KG1 (cell line): ENCODE measurements around the gene DCDC1.

Experiments
- DNase-seq: peaks from one replicate; lab custom pipeline; 2025; lab: John Stamatoyannopoulos, UW

The DCDC1 gene

DNA sequence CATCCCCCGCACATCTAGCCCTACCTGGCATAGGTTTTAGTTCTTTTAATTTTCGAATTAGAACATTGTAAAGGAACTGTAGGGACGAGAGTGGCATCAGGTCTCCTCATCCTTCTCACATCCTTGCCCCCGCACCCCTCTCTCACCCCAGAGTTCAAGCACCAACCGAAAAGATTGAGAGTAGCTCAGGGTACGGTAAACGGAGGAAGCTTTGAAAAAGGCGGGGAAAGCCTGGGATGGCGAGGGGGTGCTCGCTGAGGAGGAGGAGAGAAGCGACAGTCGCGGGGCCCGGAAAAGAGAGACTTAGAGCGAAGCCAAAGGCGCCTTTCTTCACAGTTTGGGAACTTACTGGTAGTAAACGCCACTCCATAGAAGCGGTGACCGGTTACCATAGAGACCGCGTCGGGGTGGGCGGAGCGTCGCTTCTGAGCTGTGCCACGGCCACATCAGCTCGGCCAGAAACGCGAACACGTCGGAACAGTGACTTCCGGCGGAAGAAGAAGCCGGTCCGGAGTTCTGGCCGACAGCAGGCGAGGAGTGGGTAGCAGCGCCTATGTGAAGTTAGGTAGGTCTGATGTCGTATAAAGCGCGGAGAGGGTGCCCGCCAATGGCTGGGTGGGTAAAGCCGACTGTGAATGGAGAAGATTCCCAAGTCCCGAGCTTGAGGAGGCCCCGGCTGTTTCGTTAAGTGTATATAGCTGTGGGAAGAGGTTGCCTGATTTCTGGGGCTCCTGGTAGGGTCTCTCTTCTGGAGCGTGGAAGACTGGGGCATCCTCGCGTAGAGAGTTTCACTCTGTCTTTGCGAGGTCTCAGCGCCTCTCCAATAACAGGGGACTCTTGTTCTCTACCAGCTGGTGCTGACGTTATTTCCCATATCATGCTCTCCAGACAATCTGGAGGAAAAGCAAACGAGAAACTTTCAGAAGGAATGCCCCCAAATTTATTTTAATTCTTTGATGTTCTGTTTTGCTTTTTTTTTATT is at the start of gene DCDC1, which contains the start of gene DNAJC24:
Gene DCDC1 (minus strand): TSS at position 392 of the 982 bp plus-strand sequence. CDS start 41,459 bp downstream, outside the sequence.
Gene DNAJC24 (plus strand): TSS at position 513 of the 982 bp plus-strand sequence. CDS start 889 bp downstream, outside the sequence.
- peak; percentile 93 for DNase-seq

DNA sequence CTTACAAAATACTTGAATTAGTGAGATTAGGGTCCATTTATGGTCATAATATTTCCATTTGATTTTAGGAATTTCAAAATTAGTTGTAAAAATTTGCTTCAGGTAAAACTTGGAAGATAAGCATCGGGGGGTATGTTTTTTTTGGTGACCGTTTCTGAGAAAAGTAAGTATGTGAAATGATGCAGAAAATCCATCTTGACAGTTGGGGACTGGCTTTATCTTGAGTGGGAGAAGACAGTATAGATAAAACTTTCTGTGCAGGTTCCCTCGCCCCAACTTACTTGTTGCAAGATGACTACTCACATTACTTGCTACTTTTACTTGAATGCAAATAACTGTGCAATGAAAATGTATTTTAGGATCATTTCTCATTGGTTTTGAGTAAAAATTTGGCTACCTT is 49.6 kb upstream of the DCDC1 start:
- no peak for DNase-seq

DNA sequence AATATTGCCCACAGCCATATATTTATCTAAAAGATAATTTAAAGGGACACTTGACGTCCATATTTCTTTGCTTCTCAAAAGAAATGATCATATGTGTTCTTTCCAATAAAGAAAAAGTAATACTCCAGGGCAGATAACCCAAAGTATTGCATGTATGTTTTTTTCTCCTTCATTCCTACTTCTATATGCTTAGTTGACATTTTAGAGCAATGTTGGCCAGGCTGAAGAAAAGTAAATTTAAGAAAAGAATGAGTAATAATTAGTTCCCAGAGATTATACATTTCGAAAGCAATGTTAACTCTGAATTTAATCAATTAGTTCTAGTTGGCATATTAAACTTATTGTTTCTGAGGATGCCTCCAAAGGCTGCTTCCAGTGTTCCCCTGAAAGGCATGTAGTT is 48.3 kb upstream of the DCDC1 start:
- DNase-seq, result no peak

DNA sequence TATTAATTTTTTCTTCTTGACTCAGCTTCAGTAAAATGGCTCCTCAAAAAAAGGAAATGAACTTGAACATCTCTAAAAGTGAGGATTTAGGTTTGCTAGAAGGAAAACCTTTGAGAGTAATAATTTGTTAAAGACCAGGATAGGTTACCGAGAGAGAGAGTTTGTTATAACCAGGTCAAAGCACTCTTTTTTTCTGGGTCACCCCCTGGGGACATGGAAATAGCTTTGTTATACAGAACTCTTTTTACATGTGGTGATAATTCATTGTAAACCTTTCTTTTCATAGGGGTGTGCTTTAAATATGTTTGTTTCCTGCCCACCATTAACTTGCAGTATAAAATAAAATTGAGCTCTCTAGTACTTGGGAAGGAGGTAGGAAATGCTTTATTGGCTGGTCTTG is 47.8 kb upstream of the DCDC1 start:
- no peak for DNase-seq

DNA sequence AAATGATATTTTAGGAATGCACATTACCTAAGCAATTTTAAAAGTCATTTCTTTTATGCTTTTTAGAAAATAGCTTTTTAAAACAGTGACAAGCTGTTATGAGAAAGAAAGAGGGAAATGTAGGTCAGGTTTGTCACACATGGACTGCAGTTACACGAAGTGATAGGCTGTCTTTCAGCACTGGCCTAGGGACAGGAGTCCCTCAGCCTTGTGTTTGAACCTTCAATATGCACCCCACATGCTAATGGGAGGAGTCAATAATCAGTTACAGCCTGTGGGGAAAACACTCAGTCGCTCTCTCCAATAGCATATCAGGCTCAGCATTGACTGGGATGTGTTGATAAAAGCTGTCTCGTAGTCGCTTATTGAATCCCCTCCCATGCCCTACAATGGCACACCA is 45.9 kb upstream of the DCDC1 start:
- no peak for DNase-seq

- no peak for DNase-seq
Measured at GRCh38 chr11:31414338-31414737, 44.8 kb upstream of the DCDC1 start.

DNA sequence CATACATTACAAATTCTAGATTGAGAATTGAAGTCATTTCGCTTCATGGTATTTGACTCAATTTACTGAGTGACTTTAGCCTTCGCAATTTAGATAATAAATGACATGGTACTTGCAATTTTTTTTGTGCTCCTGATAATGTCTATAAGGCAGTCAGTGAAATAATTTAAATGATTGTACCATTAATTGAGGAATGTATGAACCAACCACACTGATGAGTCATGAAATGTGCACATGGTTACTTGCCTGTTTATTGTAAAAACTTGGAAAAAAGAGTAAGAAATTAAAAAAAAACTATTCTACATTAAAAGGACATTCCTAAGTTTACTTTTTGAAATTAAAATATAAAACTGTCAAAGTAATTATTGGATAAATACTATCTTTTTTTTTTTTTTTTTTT is 43.4 kb upstream of the DCDC1 start:
- no peak for DNase-seq

DNA sequence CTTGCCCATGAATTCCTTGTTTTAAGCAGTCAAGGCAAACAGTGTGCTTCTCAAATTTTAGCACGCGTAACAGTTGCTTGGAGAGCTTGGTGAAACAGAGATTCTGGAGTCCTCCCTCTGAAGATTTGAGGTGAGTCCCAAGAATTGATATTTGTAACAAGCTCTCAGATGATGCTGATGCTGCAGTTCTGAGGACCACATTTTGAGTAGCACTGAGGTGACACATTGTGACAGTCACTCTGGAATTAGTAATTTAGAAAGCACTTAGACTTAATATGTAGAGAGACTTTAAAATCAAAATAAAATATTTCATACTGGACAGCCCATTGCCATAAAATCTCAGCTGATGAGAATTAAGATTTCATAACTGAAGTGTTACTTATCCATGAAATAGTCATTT is 38.7 kb upstream of the DCDC1 start:
- DNase-seq, result no peak

- no peak for DNase-seq
Measured at GRCh38 chr11:31404614-31405013, 35.1 kb upstream of the DCDC1 start.

DNA sequence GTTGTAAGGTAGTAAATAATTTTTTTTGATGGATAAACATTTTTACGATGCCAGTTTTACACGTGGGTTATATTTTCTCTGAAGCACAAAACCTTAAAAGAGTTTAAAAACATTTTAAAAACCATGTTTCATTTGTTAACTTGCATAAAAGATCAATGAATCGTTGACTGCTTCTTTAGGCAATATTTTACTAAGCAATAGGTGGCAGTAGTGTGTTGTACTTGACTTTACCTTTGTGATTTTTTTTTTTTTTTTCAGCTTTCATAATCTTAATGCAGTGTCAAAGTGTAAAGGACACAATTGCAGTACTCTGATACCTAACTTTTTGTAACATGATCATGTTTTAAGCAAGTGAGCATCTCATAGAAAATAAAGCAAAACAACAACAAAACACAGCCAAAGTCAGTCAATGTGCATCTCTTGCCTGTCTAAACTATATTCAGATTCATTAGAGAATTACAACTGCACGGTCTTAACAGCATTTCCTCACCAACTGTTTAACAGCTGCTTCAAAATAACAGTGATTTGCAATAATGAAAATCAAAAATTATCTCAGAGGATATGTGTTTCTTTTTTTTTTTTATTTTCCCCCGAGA is 27.8 kb upstream of the DCDC1 start:
- peak; percentile 5 for DNase-seq

DNA sequence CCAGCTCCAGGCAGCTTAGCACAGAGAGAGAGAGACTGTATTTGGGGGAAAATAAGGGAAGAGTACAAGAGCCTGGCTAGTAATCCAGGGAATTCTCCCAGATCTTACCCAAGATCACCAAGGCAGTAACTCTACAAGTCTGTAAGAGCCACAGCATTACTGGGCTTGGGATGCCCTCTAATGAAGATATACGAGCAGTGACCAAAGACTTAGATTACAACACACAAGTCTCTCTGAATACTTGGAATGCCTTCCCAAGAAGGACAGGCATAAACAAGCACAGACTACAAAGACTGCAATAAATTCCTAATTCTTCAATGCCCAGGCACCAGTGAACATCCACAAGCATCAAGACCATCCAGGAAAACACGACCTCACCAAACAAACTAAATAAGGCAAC is 17.8 kb upstream of the DCDC1 start:
- DNase-seq, result no peak

DNA sequence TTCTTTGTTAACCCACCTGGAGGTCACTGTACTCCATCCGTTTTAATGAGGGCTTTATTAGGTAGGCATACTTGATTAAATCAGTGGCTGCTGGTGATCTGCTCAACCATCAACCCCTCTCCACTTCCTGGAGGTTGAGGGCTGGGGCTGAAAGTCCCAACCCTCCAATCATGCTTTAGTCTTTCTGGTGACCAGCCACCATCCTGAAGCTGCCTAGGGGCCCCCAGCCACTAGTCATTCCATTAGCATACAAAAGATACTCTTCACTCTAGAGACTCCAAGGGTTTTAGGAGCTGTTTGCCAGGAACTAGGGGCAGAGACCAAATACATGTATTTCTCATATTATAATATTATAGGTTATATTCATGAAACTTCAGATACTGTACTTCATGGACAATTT is 13.6 kb upstream of the DCDC1 start:
- DNase-seq, result no peak

GRCh38 chr11:31375879-31376278 is 6.3 kb upstream of the DCDC1 start:
- no peak for DNase-seq

DNA sequence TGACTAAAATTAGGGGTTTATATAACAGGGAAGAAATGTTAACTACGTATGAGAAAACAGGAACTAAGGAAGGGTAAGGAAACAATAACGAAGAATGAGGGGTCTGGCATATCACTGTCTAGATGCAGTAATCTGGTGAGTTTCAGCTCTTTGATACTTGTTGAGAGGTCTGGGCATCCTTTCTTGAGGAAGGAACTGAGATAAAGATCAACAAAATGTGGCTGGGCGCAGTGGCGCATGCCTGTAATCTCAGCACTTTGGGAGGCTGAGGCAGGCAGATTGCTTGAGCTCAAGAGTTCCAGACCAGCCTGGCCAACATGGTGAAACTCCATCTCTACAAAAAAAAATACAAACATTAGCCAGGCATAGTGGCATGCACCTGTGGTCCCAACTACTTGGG is 2.7 kb downstream of the DCDC1 start:
- no peak for DNase-seq

DNA sequence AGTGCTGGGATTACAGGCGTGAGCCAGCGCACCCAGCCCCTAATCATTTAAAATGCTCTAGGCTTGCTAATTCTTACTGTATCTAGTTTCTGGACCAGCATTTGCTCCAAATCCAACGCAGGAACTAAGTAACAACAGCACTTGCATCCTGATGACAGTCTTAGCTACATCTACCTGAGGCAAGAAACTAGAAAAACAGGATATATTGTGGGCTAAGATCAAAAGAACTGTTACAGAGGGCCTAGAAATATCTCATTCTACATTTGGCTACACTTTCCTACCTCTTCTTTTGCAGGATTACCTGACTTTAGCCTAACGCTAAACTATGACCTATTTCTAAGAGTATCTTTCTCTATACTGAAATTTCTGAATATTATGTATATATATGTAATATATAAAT is 7.8 kb downstream of the DCDC1 start:
- no peak for DNase-seq

DNA sequence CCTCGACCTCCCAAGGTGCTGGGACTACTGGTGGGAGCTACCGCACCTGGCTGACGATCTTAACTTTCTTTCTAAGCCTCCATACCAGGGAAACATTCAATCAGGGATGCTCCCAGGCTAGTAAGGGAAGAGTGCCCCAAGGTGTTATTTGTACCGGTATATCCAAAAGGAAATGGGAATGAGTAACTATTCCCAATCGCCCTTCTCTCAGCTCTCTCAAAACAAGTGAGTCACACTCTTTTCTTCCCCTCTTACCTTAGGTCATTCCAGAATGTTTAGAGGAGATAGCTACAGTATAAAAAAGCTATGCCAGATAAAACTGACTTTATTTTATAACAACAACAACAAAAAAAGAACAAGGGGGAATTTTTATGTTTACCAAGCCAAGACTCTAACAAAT is 13.7 kb downstream of the DCDC1 start:
- no peak for DNase-seq

DNA sequence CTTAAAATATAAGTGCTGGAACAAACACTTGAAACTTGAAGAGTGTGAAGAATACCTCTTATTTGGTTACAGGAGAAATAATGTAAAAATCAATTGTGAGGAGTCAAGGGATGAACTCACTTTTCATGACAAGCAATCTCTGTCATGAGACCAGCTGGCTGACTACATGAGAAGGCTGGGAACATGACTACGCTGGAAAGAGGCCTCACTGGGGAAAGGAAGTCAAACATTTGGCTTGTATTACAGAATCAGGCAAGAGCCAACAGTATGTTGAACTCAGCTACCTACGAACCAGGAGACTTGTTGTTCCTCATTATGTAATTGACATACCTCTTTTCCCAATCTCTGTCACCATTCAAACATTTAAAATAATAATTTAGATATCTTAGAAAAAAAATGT is 14.4 kb downstream of the DCDC1 start:
- no peak for DNase-seq

GRCh38 chr11:31351168-31351567 is 18.4 kb downstream of the DCDC1 start:
- no peak for DNase-seq

GRCh38 chr11:31340903-31341572 is 28.5 kb downstream of the DCDC1 start:
- no peak for DNase-seq

DNA sequence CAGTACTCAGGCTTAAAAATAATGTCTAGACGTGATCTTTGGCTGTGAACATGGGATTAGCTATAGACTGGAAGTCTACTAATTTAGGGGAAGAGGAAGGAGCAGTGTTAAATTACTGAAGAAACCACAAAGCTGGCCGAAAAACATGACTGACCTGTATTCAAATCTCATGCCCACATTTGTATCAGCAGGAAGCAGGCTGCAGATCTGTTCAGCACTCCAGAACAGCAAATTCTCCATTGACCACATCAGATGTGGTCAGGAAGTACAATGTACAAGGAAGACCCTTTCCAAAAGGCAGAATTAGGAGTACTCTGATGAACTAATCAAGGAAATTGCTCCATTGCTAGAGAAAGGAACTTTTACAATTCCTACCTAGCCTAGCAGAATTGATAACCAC is 31.7 kb downstream of the DCDC1 start:
- DNase-seq, result no peak

DNA sequence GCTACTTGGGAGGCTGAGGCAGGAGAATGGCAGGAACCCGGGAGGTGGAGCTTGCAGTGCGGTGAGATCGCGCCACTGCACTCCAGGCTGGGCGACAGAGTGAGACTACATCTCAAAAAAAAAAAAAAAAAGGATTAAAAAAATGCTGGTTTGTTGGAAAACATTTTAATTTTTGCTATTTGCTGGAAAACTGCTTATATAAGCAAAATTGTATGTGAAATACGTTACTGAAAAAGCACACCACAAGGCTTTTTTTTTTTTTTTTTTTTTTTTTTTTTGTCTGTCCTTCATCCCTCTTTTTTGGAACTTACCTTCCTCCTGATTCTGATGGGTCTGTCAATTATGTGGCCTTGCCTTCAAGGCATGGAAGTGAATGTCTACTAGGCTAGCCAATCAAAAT is 40.8 kb downstream of the DCDC1 start:
- DNase-seq, result no peak

- DNase-seq, result no peak
Measured at GRCh38 chr11:31327417-31327816, 42.1 kb downstream of the DCDC1 start.
